Measurements from ENCODE around the gene LRMDA.
"Not testable (repeated sequence)": the region's sequence is repeated elsewhere in the genome, so short reads cannot be mapped to it uniquely, and the experiment has no call there.

The LRMDA gene

DNA sequence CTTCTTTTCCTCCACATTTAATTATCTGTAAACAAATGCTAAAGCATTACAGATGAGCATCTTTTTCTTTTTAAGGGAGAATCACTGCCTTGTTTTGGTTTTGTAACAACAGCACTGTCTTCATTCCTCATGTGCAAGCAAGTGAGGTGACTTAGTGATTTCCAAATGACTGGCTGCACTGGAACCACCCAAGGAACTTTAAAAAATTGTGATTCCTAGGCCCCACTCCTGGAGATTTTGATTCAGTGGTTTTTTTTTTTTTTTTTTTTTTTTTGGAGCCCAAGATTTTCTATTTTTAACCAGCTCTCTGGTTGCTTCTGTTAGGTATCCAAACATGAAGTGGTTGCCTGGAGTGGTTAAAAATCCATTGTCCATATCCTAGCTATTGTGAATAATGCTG is 176.2 kb downstream of the LRMDA start:
- H3K4me1 Mint-ChIP-seq (ENCODE audit: low read depth) = peaks cover 35% of the 10 kb centered on the region

DNA sequence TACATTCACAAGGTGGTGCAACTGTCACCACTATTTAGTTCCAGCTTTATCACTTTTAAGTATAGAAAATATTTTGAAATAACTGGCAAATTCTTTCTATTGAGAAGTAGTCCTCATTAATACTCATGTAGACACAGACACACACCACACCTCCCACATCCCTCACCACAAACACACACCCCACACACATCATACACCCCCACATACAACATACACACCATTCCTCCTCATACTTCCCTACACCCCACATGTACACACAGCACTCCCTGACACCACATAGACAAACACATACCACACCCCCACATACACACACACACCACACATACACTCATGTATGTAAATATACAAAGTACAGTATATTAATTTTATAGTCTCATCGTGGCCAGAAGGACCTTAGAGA is 178.8 kb downstream of the LRMDA start:
- Mint-ChIP-seq H3K27me3 (no peaks in the 10 kb centered on the region), H3K9me3 (no peaks in the 10 kb centered on the region), H3K36me3 (ENCODE audit: low read depth) (no peaks in the 10 kb centered on the region), H3K4me3 (no peak overlapping the region), H3K27ac (peak overlapping the region; percentile 91), H3K4me1 (ENCODE audit: low read depth) (peaks cover 59% of the 10 kb centered on the region)
- intact Hi-C loops (cut with micrococcal nuclease) = loop anchor here (5.0 kb wide), 1 partner anchor 178 kb away; the partner anchor contains the start of gene LRMDA

More for the DNA sequence above, 176.2 kb downstream of the LRMDA start:
- Mint-ChIP-seq H3K27ac (no peak overlapping the region), H3K27me3 (no peaks in the 10 kb centered on the region), H3K9me3 (no peaks in the 10 kb centered on the region), H3K36me3 (ENCODE audit: low read depth) (no peaks in the 10 kb centered on the region), H3K4me3 (no peak overlapping the region)
- intact Hi-C loops (cut with micrococcal nuclease) = no loop called here

DNA sequence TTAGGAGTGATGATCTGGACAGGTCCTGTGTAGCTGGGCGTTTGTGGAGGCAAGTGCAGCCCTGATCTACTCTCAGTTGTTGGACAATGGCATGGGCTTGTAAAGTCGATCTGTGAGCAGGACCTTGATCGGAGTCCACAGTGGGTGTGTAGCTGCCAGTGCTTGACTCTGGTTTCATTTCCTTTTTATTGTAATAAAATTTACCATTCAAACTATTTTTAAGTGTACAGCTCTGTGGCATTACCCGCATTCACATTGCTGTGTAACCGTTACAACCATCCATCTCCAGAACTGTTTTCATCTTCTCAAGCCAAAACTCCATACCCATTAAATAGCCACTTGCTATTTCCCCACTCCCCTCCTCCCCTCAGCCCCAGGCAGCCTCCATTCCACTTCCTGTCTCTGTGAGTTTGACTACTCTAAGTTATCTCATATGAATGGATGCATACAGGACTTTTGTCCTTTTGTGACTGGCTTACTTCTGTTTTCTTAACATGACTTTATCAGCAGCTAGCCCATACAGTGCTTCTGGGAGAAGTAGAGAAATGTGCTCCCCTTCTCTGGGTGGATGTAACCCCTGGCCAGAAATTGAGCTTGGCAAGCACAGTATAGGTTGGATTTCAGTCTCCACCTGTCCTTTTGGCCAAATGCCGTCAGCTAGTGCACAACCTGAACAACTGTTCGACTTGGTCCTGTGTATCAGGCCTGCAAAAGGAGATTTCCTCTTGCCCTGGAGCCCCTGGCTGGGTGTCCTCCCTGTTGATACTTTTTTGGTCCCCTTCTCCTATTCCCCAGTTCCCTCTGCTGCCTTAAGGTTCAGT is 180.0 kb downstream of the LRMDA start:
- Mint-ChIP-seq H3K27ac (peak overlapping the region; percentile 91), H3K4me1 (ENCODE audit: low read depth) (peaks cover 65% of the 10 kb centered on the region), H3K9me3 (no peaks in the 10 kb centered on the region), H3K36me3 (ENCODE audit: low read depth) (no peaks in the 10 kb centered on the region), H3K27me3 (no peaks in the 10 kb centered on the region), H3K4me3 (peak overlapping the region; percentile 48)
- intact Hi-C loops (cut with micrococcal nuclease) = loop anchor here (5.0 kb wide), 1 partner anchor 179 kb away; the partner anchor contains the start of gene LRMDA

DNA sequence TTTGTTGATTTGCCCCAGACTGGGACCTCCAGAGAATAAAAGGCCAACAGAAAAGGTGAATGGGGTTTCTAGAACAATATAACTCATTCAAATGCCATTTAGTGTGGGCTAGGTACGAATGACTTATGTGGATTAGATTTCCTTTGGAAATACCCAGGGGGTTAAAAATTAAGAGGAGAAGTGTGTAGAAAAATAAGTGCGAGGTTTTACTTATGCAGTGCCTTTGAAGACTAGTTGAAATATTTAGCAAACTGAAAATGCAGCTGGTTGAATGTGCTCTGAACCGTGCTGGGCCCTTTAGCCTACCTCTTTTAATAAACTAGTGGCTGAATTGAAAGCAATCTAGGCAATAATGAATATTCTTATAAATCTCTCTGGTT is 180.6 kb downstream of the LRMDA start:
- H3K36me3 Mint-ChIP-seq (ENCODE audit: low read depth) = no peaks in the 10 kb centered on the region
- H3K4me3 Mint-ChIP-seq = no peak overlapping the region
- no peaks in the 10 kb centered on the region for H3K9me3 Mint-ChIP-seq
- intact Hi-C loops (cut with micrococcal nuclease) = loop anchor here (5.0 kb wide), 1 partner anchor 180 kb away; the partner anchor contains the start of gene LRMDA
- H3K27ac Mint-ChIP-seq = peak overlapping the region; percentile 91
- H3K27me3 Mint-ChIP-seq = no peaks in the 10 kb centered on the region
- H3K4me1 Mint-ChIP-seq (ENCODE audit: low read depth) = peaks cover 71% of the 10 kb centered on the region

DNA sequence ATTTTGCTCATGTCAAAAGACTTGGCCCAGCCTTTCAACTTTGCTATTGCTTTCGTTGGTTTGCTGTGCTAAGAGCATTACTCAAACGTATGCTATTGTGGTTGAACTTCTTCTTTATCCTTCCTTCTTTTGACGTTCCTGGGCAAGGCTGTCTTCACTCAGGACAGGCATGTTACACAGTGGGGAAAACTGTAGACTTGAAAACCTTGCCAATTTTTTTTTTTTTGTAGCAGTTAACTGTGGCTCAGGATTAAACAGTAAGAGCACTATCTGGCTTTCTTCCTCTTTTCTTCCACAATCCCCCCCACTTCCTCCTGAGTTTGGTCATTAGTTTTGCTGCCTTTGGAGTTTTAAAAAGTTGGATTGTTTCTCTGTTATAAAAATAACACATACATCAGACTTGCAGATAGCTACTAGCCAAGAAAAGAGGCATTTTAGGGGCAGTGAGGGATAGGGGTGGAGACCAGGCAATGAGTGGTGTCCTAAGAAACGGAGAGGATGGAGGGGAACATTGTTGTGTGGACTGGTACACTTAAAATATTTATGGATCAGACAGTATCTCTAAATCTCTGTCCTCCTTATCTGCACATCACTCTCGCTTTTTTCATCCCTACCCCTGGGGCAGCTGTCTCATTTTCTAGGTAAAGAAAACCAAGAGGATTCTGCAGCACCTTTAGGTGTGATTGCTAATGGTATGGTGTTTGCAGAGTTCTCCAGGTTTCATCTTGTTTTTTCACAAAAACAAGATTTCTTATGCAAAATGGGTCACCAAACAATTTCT is 181.7 kb downstream of the LRMDA start:
- intact Hi-C loops (cut with micrococcal nuclease) = loop anchor here (5.0 kb wide), 1 partner anchor 181 kb away; the partner anchor contains the start of gene LRMDA
- Mint-ChIP-seq H3K36me3 (ENCODE audit: low read depth) (no peaks in the 10 kb centered on the region), H3K4me3 (peak overlapping the region; percentile 47), H3K9me3 (no peaks in the 10 kb centered on the region), H3K27ac (peak overlapping the region; percentile 86), H3K4me1 (ENCODE audit: low read depth) (peaks cover 80% of the 10 kb centered on the region), H3K27me3 (no peaks in the 10 kb centered on the region)

DNA sequence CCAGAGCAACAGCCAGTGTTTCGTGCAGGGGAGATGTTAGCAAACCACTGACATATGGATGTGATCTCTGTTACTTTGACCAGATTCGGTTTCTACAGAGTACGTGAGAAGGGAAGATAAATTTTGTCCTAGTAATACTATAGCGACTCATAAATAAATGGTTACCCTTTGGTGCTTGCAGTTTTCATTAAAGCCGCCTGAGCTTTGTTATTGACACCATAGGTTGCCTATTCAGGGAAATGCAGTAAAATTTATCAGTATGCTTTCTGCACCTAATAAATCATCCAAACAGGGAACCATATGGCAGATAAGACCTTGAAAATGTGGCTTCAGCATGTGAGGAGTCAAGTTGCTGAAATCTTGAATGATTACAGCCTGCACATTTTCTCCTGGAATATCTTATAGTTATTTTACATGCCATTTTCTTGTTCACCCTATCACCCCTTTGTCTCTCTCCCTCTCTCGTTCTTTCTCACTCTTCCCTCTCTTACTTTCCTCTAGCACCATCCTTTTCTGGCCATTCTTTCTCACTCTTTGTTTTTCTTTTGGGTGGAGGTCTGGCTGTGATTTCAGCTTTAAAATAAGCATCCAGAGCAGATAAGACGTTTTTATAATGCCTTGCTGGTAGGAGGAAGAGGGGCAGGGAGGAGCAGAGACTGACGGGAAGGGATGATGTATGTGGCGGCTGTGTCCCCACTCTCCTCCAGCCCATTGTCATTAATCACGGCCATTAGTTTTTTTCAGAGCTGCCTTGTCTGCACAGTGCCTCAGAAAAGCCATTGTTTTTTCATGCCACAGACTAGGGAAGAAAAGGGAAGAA is 182.5 kb downstream of the LRMDA start:
- Mint-ChIP-seq H3K4me1 (ENCODE audit: low read depth) (peaks cover 76% of the 10 kb centered on the region), H3K27me3 (no peaks in the 10 kb centered on the region), H3K36me3 (ENCODE audit: low read depth) (no peaks in the 10 kb centered on the region), H3K4me3 (peak overlapping the region; percentile 9), H3K27ac (peak overlapping the region; percentile 86), H3K9me3 (no peaks in the 10 kb centered on the region)
- intact Hi-C loops (cut with micrococcal nuclease) = loop anchor here (5.0 kb wide), 1 partner anchor 182 kb away; the partner anchor contains the start of gene LRMDA

DNA sequence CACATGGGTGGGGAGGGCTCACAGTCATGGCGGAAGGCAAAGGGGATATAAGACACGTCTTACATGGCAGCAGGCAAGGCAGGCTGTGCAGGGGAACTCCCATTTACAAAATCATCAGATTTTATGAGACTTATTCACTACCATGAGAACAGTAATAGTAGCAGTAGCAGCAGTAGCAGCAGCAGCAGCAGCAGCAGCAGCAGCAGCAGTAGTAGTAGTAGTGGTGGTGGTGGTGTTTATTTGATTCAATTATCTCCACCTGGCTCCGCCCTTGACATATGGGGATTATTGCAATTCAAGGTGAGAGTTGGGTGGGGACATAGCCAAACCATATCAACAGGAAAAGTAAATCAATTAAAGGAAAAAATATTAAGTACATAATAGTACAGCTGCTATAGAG is 184.7 kb downstream of the LRMDA start:
- intact Hi-C loops (cut with micrococcal nuclease) = no loop called here
- H3K27me3 Mint-ChIP-seq = no peaks in the 10 kb centered on the region
- H3K4me1 Mint-ChIP-seq (ENCODE audit: low read depth) = peaks cover 72% of the 10 kb centered on the region
- H3K9me3 Mint-ChIP-seq = no peaks in the 10 kb centered on the region
- H3K4me3 Mint-ChIP-seq = no peak overlapping the region
- no peak overlapping the region for H3K27ac Mint-ChIP-seq
- no peaks in the 10 kb centered on the region for H3K36me3 Mint-ChIP-seq (ENCODE audit: low read depth)

DNA sequence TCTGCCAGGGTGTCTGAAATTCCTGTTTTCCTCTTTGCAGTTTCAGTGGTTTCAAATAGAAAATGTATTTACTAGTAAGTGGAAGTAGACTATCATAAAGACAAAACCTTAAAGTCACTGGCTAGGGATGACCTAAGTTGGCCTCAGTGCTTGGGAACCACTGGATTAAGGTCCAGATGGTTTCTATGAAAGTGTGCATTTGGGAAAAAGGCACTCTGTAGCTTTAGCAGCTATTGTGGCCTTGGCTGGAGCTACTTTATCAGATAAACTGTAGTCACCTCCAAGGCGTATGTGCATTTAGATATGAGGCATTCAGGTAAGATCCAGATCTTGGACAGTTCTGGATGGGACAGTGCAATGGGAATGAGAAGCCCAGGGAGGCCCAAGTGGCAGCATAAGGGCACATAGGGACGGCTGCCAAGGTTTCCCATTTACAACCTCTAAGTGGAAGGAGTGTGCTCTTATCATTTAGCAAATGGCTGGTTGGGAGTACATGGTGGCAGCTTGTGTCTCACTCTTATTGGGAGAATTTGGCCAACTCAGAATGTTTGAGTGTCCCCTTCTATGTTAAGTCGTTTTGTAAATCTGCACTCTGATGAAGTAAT is 185.6 kb downstream of the LRMDA start:
- intact Hi-C loops (cut with micrococcal nuclease) = no loop called here
- H3K27me3 Mint-ChIP-seq = no peaks in the 10 kb centered on the region
- no peak overlapping the region for H3K4me3 Mint-ChIP-seq
- peaks cover 70% of the 10 kb centered on the region for H3K4me1 Mint-ChIP-seq (ENCODE audit: low read depth)
- no peaks in the 10 kb centered on the region for H3K9me3 Mint-ChIP-seq
- peak overlapping the region; percentile 18 for H3K27ac Mint-ChIP-seq
- no peaks in the 10 kb centered on the region for H3K36me3 Mint-ChIP-seq (ENCODE audit: low read depth)

DNA sequence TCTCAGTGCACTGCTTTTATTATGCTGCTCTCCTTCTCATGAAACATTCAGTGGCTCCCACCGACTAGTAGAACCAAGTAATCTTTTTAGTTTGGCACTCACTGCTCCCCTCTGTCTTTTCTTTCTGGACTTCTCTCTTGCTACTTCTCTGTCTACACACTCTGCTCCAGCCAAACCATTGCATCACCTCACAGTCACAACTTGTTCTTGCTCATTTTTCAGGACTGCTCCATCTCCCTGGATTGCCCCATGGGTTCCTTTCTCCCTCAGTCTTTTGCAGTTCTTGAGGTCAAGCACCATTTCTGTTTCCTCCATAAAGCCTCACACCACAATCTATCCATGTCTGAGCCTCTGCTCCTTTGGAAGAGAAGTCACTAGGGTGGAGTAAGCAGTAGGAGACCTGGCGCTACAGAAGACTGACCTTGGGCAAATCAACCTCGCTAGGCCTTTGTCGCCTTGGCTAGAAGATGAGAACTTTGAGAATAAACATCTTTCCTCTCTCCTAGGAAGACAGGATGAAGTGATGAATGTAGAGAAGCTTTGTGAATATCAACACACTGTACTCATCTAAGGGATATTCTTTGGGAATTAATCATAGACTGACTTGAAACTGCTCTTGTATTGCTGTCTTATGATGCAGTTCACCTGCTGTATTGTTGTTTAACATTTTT is 186.2 kb downstream of the LRMDA start:
- H3K27me3 Mint-ChIP-seq = no peaks in the 10 kb centered on the region
- H3K9me3 Mint-ChIP-seq = no peaks in the 10 kb centered on the region
- intact Hi-C loops (cut with micrococcal nuclease) = no loop called here
- peak overlapping the region; percentile 18 for H3K27ac Mint-ChIP-seq
- H3K4me1 Mint-ChIP-seq (ENCODE audit: low read depth) = peaks cover 66% of the 10 kb centered on the region
- no peaks in the 10 kb centered on the region for H3K36me3 Mint-ChIP-seq (ENCODE audit: low read depth)
- no peak overlapping the region for H3K4me3 Mint-ChIP-seq

DNA sequence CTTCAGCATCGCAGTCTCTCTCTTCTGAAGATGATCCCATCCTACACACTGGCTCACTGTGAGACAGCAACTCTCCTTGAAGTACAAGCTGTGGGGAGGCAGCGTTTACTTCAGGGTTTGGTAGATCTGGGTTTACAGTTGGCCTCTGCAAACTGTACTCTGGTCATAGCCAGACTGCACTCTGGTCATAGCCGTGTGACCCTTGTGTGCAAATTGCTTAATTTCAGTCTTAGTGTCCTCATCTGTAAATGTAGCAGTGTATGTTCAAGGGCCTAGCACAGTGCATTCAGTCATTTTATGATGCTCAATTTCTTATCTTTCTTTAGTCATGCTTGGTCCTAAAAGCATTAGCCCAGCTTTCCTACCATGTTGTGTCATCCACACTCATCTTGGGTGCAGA is 188.2 kb downstream of the LRMDA start:
- Mint-ChIP-seq H3K27me3 (no peaks in the 10 kb centered on the region), H3K36me3 (ENCODE audit: low read depth) (no peaks in the 10 kb centered on the region), H3K4me3 (no peak overlapping the region), H3K9me3 (no peaks in the 10 kb centered on the region), H3K27ac (no peak overlapping the region), H3K4me1 (ENCODE audit: low read depth) (peaks cover 56% of the 10 kb centered on the region)
- intact Hi-C loops (cut with micrococcal nuclease) = no loop called here

DNA sequence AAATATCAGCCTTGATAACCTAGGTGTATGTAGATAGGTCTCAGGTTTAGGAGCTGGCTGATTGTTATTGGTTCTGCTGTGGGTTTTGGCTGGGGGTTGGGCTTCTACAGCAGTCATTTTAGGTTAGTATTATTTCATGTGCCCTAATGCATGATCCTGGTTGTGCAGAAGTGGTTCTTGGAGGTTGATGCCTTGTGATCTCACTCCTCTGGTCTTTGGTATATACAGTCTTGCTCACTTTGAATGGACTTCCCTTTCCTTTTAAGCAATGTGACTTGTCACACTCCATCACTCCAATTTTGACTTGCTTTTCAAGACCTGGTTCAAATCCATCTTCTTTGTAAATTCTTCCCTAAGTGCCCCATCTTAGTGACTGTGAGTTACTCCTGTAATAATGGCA is 188.9 kb downstream of the LRMDA start:
- Mint-ChIP-seq H3K4me1 (ENCODE audit: low read depth) (peaks cover 54% of the 10 kb centered on the region), H3K36me3 (ENCODE audit: low read depth) (no peaks in the 10 kb centered on the region), H3K4me3 (no peak overlapping the region), H3K27me3 (no peaks in the 10 kb centered on the region), H3K27ac (no peak overlapping the region), H3K9me3 (no peaks in the 10 kb centered on the region)
- intact Hi-C loops (cut with micrococcal nuclease) = no loop called here

DNA sequence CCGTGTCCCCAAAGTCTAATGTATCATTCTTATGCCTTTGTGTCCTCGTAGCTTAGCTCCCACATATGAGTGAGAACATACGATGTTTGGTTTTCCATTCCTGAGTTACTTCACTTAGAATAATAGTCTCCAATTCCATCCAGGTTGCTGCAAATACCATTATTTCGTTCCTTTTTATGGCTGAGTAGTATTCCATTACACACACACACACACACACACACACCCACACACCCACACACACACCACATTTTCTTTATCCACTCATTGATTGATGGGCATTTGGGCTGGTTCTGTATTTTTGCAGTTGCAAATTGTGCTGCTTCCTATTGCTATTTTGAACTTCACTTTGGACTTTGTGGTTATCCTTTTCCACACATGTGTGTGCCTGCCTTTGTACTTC is 189.6 kb downstream of the LRMDA start:
- intact Hi-C loops (cut with micrococcal nuclease); H3K9me3 Mint-ChIP-seq; H3K36me3 Mint-ChIP-seq (ENCODE audit: low read depth); H3K4me3 Mint-ChIP-seq; H3K27ac Mint-ChIP-seq; H3K27me3 Mint-ChIP-seq: not testable (repeated sequence)
- H3K4me1 Mint-ChIP-seq (ENCODE audit: low read depth) = peaks cover 52% of the 10 kb centered on the region

DNA sequence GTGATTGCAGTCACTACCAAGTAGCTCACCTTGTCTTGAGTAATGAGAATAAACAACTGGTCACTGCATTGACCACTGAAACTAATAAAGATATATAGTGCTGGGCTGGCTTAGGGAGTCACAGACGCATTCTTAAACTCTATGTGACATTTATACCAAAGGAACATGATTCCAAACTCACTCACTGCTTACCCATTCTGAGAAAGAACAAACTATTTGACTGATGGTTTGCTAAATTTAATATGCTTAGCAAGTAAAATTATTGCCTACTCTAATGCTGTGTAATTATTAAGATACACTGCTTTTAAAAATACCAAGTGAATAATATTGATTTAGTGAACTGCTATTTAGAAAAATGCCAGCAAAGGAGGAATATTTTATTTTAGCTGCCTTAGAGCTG is 191.1 kb downstream of the LRMDA start:
- no peaks in the 10 kb centered on the region for H3K9me3 Mint-ChIP-seq
- no peaks in the 10 kb centered on the region for H3K27me3 Mint-ChIP-seq
- intact Hi-C loops (cut with micrococcal nuclease) = no loop called here
- no peaks in the 10 kb centered on the region for H3K36me3 Mint-ChIP-seq (ENCODE audit: low read depth)
- no peak overlapping the region for H3K27ac Mint-ChIP-seq
- no peak overlapping the region for H3K4me3 Mint-ChIP-seq
- peaks cover 44% of the 10 kb centered on the region for H3K4me1 Mint-ChIP-seq (ENCODE audit: low read depth)

Measured in dendritic cell treated with granulocyte-macrophage colony-stimulating factor and Interleukin-4, amounts not matched to agents 40 ng/mL and 50 ng/mL, for 4 days (primary cell).